H1 (cell line): ENCODE measurements around the gene DLGAP3.

Experiments used
- MAFK ChIP-seq: IDR thresholded peaks from 2 replicates; pipeline ENCODE4 v1.6.1; 2012; ENCODE audit warnings: low read depth, mild to moderate bottlenecking, improper control_type of control experiment, low read length
- POLR2A ChIP-seq, 2 experiments: IDR thresholded peaks; 1 replicate in 1 of 2; 2 replicates in 1 of 2; pipeline ENCODE4 v1.6.1; 2011; ENCODE audit warnings: low read depth in 2 of 2, low read length in 2 of 2, mild to moderate bottlenecking in 2 of 2; ENCODE audit errors: control extremely low read depth in 1 of 2
- TAF1 ChIP-seq: IDR thresholded peaks from 2 replicates; pipeline ENCODE4 v1.6.1; 2011; ENCODE audit warnings: mild to moderate bottlenecking, low read depth, low read length
- TCF12 ChIP-seq: IDR thresholded peaks from 2 replicates; pipeline ENCODE4 v1.6.1; 2011; ENCODE audit warnings: low read depth, mild to moderate bottlenecking, low read length
- TF ChIP-seq, protein P1 (sequence below): fragments of 300-600 bp; sonication (generic); IDR thresholded peaks from 2 replicates; pipeline ENCODE4 v1.7.1; 2012; ENCODE audit warnings: low read length, moderate library complexity, mild to moderate bottlenecking, inconsistent platforms; ENCODE audit not compliant: insufficient replicate concordance

DNA sequence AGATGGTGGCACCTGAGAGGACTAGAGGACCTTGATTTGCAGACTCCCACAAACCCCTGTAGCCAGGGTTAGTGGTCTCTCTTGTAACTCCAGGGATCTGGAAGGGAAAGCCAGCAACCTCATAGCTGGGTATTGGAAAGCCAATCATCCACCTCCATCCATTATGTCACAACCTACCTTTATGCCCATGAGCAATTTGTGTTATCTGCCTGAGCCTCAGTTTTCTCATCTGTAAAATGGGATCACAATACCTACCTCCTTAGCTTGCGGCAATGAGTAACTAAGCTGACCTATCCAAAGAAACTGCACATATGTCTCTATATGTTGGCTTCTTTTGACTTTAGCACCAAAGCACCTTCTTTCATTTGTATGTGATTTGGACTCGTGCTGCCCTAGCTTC lies 14.5 kb downstream of the DLGAP3 start:
- no peak for TF ChIP-seq MAFK
- TF ChIP-seq TAF1: no peak
- no peak for TF ChIP-seq TCF12
- no peak for TF ChIP-seq POLR2A (IDR thresholded peaks at IDR 0.05; ENCODE audit: control extremely low read depth in 1 of 2, low read depth in 2 of 2, low read length in 2 of 2)
- TF ChIP-seq, protein P1, sequence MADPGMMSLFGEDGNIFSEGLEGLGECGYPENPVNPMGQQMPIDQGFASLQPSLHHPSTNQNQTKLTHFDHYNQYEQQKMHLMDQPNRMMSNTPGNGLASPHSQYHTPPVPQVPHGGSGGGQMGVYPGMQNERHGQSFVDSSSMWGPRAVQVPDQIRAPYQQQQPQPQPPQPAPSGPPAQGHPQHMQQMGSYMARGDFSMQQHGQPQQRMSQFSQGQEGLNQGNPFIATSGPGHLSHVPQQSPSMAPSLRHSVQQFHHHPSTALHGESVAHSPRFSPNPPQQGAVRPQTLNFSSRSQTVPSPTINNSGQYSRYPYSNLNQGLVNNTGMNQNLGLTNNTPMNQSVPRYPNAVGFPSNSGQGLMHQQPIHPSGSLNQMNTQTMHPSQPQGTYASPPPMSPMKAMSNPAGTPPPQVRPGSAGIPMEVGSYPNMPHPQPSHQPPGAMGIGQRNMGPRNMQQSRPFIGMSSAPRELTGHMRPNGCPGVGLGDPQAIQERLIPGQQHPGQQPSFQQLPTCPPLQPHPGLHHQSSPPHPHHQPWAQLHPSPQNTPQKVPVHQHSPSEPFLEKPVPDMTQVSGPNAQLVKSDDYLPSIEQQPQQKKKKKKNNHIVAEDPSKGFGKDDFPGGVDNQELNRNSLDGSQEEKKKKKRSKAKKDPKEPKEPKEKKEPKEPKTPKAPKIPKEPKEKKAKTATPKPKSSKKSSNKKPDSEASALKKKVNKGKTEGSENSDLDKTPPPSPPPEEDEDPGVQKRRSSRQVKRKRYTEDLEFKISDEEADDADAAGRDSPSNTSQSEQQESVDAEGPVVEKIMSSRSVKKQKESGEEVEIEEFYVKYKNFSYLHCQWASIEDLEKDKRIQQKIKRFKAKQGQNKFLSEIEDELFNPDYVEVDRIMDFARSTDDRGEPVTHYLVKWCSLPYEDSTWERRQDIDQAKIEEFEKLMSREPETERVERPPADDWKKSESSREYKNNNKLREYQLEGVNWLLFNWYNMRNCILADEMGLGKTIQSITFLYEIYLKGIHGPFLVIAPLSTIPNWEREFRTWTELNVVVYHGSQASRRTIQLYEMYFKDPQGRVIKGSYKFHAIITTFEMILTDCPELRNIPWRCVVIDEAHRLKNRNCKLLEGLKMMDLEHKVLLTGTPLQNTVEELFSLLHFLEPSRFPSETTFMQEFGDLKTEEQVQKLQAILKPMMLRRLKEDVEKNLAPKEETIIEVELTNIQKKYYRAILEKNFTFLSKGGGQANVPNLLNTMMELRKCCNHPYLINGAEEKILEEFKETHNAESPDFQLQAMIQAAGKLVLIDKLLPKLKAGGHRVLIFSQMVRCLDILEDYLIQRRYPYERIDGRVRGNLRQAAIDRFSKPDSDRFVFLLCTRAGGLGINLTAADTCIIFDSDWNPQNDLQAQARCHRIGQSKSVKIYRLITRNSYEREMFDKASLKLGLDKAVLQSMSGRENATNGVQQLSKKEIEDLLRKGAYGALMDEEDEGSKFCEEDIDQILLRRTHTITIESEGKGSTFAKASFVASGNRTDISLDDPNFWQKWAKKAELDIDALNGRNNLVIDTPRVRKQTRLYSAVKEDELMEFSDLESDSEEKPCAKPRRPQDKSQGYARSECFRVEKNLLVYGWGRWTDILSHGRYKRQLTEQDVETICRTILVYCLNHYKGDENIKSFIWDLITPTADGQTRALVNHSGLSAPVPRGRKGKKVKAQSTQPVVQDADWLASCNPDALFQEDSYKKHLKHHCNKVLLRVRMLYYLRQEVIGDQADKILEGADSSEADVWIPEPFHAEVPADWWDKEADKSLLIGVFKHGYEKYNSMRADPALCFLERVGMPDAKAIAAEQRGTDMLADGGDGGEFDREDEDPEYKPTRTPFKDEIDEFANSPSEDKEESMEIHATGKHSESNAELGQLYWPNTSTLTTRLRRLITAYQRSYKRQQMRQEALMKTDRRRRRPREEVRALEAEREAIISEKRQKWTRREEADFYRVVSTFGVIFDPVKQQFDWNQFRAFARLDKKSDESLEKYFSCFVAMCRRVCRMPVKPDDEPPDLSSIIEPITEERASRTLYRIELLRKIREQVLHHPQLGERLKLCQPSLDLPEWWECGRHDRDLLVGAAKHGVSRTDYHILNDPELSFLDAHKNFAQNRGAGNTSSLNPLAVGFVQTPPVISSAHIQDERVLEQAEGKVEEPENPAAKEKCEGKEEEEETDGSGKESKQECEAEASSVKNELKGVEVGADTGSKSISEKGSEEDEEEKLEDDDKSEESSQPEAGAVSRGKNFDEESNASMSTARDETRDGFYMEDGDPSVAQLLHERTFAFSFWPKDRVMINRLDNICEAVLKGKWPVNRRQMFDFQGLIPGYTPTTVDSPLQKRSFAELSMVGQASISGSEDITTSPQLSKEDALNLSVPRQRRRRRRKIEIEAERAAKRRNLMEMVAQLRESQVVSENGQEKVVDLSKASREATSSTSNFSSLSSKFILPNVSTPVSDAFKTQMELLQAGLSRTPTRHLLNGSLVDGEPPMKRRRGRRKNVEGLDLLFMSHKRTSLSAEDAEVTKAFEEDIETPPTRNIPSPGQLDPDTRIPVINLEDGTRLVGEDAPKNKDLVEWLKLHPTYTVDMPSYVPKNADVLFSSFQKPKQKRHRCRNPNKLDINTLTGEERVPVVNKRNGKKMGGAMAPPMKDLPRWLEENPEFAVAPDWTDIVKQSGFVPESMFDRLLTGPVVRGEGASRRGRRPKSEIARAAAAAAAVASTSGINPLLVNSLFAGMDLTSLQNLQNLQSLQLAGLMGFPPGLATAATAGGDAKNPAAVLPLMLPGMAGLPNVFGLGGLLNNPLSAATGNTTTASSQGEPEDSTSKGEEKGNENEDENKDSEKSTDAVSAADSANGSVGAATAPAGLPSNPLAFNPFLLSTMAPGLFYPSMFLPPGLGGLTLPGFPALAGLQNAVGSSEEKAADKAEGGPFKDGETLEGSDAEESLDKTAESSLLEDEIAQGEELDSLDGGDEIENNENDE: no peak
